H7 (cell line): Measurements from ENCODE around the gene SRBD1. TPM values are rescaled to one million over a fixed set of nuclear protein-coding genes. Genes with fewer than 3 reads are reported as not detected.

Source experiments
- DNase-seq: peaks from one replicate; pipeline ENCODE4 v3.0.0; 2012
- H3K27me3 ChIP-seq: 2 replicates; pipeline ENCODE4 v1.6.0; 2011; ENCODE audit warnings: mild to moderate bottlenecking, low read length; ENCODE audit not compliant: control insufficient read depth, insufficient read depth
- H3K36me3 ChIP-seq: replicated peaks from 2 replicates; pipeline ENCODE4 v1.5.1; 2011; ENCODE audit warnings: low read length; ENCODE audit not compliant: control insufficient read depth, insufficient read depth
- H3K4me3 ChIP-seq: 2 replicates; pipeline ENCODE4 v1.5.1; 2011; ENCODE audit warnings: low read depth, mild to moderate bottlenecking, control low read depth, low read length, moderate library complexity; ENCODE audit not compliant: insufficient read depth
- total RNA-seq: library from RNA; depleted of rRNA; stranded (reverse); fragments of >200 nt; shearing (Covaris generic); gene quantifications from 2 replicates; pipeline ENCODE4 v1.2.3, GENCODE V29; 2014

Gene SRBD1
- total RNA-seq, 1 experiment from 2014 or later = 22.2 TPM

DNA sequence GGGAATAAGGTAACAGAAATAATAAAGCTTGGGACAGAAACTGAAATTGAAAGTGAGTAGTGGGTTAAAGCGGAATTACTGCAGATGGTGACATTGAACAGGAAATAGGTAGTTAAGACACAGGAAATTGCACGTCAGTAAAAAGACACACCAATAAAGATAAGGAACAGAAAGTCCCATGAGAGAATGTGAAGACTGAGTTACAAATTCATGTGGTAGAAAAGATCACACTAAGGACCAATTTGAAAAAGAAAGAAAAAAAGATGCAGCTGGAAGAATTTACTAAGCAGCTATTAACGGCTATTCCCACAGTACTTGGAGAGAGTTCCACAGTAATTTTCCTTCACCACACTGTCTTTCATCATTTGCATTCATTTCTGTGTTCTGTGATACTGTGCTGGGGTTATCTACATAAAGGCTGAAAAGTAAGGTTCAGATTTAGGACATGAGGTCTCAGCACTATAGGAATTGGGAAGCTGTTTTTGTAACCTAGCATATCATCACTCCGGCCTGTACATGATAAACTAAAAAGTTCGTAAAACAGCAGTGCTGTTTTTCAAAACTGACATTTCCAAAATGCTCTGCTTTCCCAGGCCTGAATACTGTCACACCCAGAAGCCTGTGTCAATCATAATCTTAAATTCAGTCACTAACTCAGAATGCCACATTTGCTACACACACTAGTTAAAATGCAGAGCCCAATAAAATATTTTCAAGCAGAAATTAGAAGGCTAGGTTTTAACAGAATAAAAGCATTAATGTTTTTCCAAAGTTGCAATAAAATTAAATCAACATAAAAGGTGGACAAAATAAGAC lies 42.9 kb downstream of the SRBD1 start:
- Histone ChIP-seq H3K36me3 (peaks cover 1% of the 10 kb centered on the region; the same call in 1 of the 2 replicates), H3K4me3 (no peak overlapping the region), H3K27me3 (no peaks in the 10 kb centered on the region)
- DNase-seq = no peak

GRCh38 chr2:45567288-45567963 lies 43.6 kb downstream of the SRBD1 start:
- H3K27me3 ChIP-seq = no peaks in the 10 kb centered on the region
- no peak for DNase-seq
- no peaks in the 10 kb centered on the region for H3K36me3 ChIP-seq
- H3K4me3 ChIP-seq = no peak overlapping the region

DNA sequence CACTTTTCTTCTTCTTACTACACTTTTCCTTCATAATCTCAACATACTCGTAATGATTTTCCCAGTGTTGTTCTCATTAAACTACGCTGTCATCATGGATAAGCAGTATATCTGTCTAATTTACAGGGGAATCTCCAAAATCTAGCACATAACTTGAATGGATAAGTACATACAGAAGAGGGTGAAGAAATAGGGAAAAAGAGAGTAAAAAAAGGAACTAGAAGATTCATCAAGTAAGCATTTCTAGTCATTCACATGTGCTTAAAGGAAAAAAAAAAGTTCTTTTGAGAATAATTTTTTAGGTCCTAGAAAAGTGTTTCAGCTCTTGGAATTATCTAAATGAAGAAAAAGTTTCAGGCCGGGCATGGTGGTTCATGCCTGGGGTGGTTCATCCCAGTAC lies 51.6 kb downstream of the SRBD1 start:
- no peak for DNase-seq
- H3K36me3 ChIP-seq = no peaks in the 10 kb centered on the region; the same call in 1 of the 2 replicates

DNA sequence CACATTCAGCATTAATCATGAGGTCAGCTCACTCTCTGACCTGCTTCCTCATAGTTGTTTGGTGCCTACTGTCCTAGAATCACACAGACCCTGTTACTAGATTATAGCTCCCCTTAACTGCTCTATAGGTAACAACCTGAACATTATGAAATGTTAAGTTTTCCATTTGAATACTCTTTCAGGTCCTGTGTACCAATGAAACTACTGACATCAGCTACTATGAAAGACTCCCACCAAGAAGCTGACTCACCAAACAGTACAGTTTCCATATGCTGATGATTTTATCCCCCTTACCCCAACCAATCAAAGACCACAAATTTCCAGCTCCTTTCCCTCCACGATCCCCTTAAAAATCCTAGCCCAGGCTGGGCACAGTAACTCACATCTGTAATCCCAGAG lies 56.3 kb downstream of the SRBD1 start:
- Histone ChIP-seq H3K4me3 (no peak overlapping the region), H3K27me3 (no peaks in the 10 kb centered on the region), H3K36me3 (no peaks in the 10 kb centered on the region; the same call in 1 of the 2 replicates)
- no peak for DNase-seq

More for the DNA sequence above, 51.6 kb downstream of the SRBD1 start:
- Histone ChIP-seq H3K27me3 (no peaks in the 10 kb centered on the region), H3K4me3 (no peak overlapping the region)

DNA sequence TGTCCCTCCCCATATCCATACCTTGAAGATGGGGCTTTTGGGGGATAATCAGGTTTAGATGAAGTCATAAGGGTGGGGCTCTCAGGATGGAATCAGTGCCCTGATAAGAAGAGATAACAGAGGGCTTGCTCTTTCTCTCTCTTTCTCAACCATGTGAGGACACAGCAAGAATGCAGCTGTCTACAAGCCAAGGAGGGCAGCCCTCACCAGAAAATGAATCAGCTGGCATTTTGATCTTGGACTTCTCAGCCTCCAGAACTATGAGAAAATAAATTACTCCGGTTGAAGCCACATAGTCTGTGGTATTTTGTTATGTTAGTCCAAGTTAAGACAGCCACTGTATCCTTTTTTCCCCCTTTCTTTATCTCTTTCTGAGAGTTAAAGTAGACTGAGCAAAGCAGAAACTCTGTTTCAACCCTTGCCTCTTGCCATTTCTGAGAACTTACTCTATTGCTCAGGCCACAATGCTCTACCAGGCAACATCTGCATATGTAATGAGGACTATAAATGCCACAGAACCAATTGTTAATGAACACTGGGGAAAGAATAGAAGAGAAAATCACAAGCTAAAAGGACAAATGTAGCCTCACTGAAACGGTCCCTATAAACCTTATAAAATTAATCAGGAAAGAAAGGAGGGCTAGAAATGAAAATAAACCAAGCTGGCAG lies 56.9 kb downstream of the SRBD1 start:
- Histone ChIP-seq H3K4me3 (no peak overlapping the region), H3K36me3 (no peaks in the 10 kb centered on the region), H3K27me3 (no peaks in the 10 kb centered on the region)
- no peak for DNase-seq

DNA sequence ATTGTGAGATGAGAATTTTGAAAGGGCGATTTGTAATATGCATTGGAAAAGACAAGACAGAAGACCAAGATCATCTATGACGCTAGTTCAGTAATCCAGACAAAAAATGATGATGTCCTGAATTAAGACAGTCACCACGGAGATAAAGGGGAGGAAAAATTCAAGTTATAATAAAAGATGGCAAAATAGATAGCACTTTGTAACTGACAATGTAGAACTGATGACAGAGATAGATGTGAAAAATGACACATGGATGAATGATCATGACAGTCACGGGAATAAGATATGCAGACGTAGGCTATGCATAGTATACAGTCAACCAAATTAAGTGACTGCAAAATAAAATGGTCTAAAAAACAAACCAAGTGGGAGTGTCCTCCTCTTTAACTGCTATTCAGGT lies 59.2 kb downstream of the SRBD1 start:
- no peaks in the 10 kb centered on the region for H3K27me3 ChIP-seq
- no peaks in the 10 kb centered on the region; the same call in 1 of the 2 replicates for H3K36me3 ChIP-seq
- DNase-seq = no peak
- H3K4me3 ChIP-seq = no peak overlapping the region

DNA sequence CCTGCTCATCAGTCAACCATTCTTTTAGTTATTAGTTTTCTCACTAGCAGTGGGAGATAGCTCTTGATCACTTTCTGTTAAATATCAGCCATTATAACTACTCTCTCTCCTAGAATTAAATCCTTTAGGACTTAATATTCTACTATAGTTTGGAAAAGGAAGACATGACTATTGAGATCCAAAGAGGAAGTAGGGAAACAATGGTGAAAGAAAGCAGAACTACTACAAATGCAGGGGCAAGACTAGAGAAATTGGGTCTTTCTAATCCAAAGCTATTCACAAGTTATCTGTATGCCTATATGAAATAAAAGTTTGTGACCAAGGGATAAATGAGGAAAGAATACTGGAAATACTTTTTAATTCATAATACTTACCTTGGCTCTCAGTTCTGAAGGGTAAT lies 65.1 kb downstream of the SRBD1 start:
- DNase-seq = no peak

GRCh38 chr2:45543257-45543656 lies 67.8 kb downstream of the SRBD1 start:
- peaks cover 6% of the 10 kb centered on the region for H3K36me3 ChIP-seq

More for the DNA sequence above, 65.1 kb downstream of the SRBD1 start:
- Histone ChIP-seq H3K4me3 (no peak overlapping the region), H3K27me3 (no peaks in the 10 kb centered on the region), H3K36me3 (peaks cover 6% of the 10 kb centered on the region)

GRCh38 chr2:45542013-45542412 lies 69.1 kb downstream of the SRBD1 start:
- Histone ChIP-seq H3K4me3 (no peak overlapping the region), H3K27me3 (no peaks in the 10 kb centered on the region), H3K36me3 (peaks cover 6% of the 10 kb centered on the region)
- DNase-seq = no peak

More at GRCh38 chr2:45543257-45543656, 67.8 kb downstream of the SRBD1 start:
- Histone ChIP-seq H3K27me3 (no peaks in the 10 kb centered on the region), H3K4me3 (no peak overlapping the region)
- no peak for DNase-seq

DNA sequence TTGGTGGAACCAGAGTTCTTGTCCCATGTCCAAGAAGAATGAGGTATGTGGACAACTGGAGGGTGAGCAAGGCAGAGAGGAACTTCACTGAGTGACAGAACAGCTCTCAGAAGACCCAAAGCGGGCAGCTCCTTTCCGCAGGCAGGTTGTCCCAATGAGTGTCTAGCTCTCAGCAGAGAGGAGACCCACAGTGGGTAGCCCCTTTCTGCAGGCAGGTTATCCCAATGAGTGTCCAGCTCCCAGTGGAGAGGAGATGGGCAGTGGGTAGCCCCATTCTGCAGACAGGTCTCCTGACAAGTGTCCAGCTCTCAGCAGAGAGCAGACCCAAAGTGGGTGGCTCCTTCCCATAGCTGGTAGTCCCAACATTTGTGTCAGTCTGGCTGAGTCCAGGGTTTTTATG lies 69.6 kb downstream of the SRBD1 start:
- Histone ChIP-seq H3K4me3 (no peak overlapping the region), H3K36me3 (peaks cover 6% of the 10 kb centered on the region), H3K27me3 (no peaks in the 10 kb centered on the region)
- DNase-seq = no peak

DNA sequence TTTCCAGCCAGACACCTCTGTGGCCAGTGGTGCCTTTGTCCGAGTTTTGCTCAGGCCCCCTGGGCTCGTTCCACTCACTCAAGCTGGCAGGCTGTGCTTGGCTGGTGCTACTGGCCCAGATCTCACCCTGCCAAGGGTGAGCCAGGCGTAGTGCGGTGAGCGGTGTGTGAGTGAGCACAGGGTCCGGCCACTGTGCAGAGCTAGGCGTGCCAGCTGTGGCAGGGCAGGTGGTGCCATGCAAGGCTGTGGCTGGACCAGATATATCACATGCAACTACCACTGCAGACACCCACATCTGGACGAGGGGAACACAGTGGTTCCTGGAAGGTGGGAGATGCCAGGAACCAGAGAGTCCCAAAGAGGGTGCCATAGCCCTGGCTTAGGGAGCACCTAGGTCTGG lies 70.1 kb downstream of the SRBD1 start:
- DNase-seq = no peak
- H3K4me3 ChIP-seq = no peak overlapping the region
- H3K36me3 ChIP-seq = peaks cover 5% of the 10 kb centered on the region
- no peaks in the 10 kb centered on the region for H3K27me3 ChIP-seq

DNA sequence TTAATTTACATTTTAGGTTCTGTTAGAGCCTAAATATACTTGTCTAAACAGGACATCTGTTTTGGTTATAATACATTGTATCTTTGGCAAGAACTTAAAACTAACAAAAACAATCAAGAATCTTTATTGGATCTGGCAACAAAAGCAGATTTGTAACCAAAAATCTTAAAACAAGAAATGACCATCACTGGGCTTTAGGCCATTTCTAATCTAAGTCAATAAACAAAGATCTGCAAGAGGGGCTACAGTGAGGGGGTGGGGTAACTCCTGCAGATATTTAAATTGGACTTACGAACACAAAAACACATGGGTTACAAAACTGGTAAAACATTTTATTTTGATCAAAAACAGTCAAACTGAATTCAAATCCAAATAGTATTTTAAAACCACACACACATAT lies 77.3 kb downstream of the SRBD1 start:
- no peak for DNase-seq
- no peak overlapping the region for H3K4me3 ChIP-seq
- no peaks in the 10 kb centered on the region; the same call in 1 of the 2 replicates for H3K36me3 ChIP-seq
- no peaks in the 10 kb centered on the region for H3K27me3 ChIP-seq

DNA sequence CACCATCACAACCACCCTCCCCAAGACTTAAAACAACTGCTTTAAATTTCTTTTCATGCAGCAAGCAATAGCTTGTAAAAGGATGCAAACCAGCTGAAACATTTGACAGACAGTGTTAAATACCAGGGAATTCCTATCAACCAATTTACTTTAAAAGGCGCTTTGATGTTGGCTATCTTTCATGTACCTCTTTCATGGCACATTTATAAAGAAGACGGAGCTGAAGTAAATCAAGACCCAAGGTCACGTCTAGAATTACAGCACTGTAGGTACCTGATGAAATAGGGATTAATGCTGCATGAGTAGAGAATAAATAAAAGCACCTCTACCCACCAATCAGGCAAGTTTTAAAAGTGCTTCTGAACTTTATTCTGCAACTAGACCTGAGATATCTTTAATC lies 78.9 kb downstream of the SRBD1 start:
- DNase-seq = no peak
- Histone ChIP-seq H3K4me3 (no peak overlapping the region), H3K27me3 (no peaks in the 10 kb centered on the region)

DNA sequence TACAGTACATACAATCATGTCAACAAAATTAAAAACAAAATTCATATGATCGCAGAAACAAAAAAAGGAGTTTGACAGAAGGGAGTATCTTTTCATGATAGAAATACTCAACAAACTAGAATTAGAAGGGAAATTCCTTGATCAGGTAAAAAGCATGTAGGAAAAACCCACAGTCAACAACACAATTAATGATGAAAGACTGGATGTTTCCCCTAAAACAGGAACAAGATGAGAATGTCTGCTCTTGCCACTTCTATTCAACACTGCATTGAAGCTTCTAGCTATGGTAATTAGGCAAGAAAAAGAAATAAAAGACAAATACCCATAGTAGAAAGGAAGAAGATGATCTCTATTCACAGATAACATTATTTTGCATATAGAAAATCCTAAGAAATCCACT lies 87.1 kb downstream of the SRBD1 start:
- no peak for DNase-seq
- H3K36me3 ChIP-seq = no peaks in the 10 kb centered on the region
- H3K27me3 ChIP-seq = no peaks in the 10 kb centered on the region
- no peak overlapping the region for H3K4me3 ChIP-seq

More for the DNA sequence above, 78.9 kb downstream of the SRBD1 start:
- H3K36me3 ChIP-seq = no peaks in the 10 kb centered on the region

DNA sequence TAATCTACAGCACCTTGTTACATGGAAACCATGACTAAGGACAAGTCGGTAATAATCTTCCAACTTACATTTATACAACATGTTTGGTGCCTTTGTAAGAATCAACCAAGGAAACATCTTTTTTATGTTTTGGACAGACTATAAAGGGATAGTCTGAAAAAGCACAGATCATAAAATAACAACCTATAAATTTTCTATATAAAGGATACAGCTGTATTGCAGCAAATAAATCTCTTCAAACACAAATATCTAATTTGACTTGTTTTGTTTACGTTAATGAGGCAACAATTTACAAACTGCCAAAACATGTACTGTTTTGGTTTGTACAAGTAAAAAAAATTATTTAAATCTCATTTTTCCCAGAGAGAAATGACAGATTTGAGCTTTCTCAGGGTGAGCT lies 92.5 kb downstream of the SRBD1 start:
- no peaks in the 10 kb centered on the region for H3K36me3 ChIP-seq

More for the DNA sequence above, 92.5 kb downstream of the SRBD1 start:
- H3K4me3 ChIP-seq = no peak overlapping the region
- no peaks in the 10 kb centered on the region for H3K27me3 ChIP-seq
- DNase-seq = no peak
